ENCODE data around the gene RMND5A.

The RMND5A gene

GRCh38 chr2:86719637-86720539 lies at the start of gene RMND5A:
RMND5A (plus strand) TSS chr2:86720291; CDS start chr2:86720668, 377 bp downstream.
- peak within 1 kb of the TSS; percentile 61 for H3K4me3 ChIP-seq (ENCODE audit: low read depth, low read length)

- no peak overlapping the region for H3K4me3 ChIP-seq (ENCODE audit: low read depth, low read length)
- TF ChIP-seq CTCF (IDR thresholded peaks at IDR 0.05; ENCODE audit: low read depth, low read length), result no peak
These were observed 48.6 kb upstream of the RMND5A start for GRCh38 chr2:86671337-86671981.

DNA sequence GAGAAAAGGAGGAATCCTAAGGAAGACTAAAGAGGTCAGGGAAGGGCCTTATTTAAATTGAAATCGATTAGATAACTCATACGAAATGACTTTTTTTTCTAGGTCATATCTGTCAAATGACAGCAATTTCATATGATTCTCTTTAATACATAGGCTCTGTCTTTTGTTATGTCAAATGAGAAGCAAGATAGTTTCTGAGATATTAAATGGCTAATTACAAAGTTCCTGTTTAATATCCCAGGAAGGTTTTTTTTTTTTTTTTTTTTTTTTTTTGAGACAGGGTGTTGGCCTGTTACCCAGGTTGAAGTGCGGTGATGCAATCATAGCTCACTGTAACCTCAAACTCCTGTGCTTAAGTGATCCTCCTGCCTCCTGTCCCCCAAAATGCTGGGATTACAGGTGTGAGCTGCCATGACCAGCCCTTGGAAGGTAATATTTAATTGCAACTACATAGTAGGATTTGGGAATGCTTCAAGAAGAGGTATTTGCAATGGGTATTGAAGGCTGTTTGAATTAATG lies 48.0 kb upstream of the RMND5A start:
- no peak for TF ChIP-seq CTCF (IDR thresholded peaks at IDR 0.05; ENCODE audit: low read depth, low read length)
- no peak overlapping the region for H3K4me3 ChIP-seq (ENCODE audit: low read depth, low read length)

- H3K4me3 ChIP-seq (ENCODE audit: low read depth, low read length), result no peak overlapping the region
- no peak for TF ChIP-seq CTCF (IDR thresholded peaks at IDR 0.05; ENCODE audit: low read depth, low read length)
These were observed 47.1 kb upstream of the RMND5A start for GRCh38 chr2:86673011-86673410.

GRCh38 chr2:86673986-86674670 lies 46.0 kb upstream of the RMND5A start:
- H3K4me3 ChIP-seq (ENCODE audit: low read depth, low read length), result no peak overlapping the region
- no peak for TF ChIP-seq CTCF (IDR thresholded peaks at IDR 0.05; ENCODE audit: low read depth, low read length)

DNA sequence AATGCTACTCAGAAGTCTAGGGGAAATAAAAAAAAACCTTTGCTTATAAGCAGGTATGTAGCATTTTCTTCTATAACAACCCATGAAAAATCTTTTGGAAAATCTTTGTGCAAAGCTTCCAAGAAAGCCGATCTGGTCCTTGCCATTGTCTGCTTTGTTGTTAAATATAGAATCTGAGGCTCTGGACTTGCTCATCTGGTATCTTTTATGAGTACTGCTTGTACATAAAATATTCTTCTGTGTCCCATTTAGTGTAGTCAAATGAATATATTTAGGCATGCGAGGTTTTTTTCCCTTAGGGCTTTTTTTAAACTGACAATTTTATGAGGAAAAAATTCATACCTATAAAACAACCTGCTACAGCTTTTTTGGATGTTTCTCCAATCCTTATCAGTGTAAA lies 45.0 kb upstream of the RMND5A start:
- TF ChIP-seq CTCF (IDR thresholded peaks at IDR 0.05; ENCODE audit: low read depth, low read length), result no peak
- no peak overlapping the region for H3K4me3 ChIP-seq (ENCODE audit: low read depth, low read length)

- no peak overlapping the region for H3K4me3 ChIP-seq (ENCODE audit: low read depth, low read length)
These were observed 44.5 kb upstream of the RMND5A start for GRCh38 chr2:86675511-86676015.

More at GRCh38 chr2:86675511-86676015, 44.5 kb upstream of the RMND5A start:
- no peak for TF ChIP-seq CTCF (IDR thresholded peaks at IDR 0.05; ENCODE audit: low read depth, low read length)

Measured in WI38 (cell line).